ENCODE measurements around the gene RALGAPA2. TPM values are rescaled to one million over a fixed set of nuclear protein-coding genes. Genes with fewer than 3 reads are reported as not detected.

Gene RALGAPA2
- total RNA-seq, 4 donors from 2014 or later = 20.1 to 27.7 (median 23.0) TPM

- Histone ChIP-seq H3K27ac (replicated peaks in 1 of 4) (peak overlapping the region; percentile 29 to 62 (median 43)), H3K27me3 (no peaks in the 10 kb centered on the region), H3K9me3 (no peaks in the 10 kb centered on the region), H3K4me3 (no peak overlapping the region), H3K36me3 (no peaks in the 10 kb centered on the region), H3K4me1 (peaks cover 0 to 15% (median 8%) of the 10 kb centered on the region in 4 donors)
- DNase-seq (ENCODE audit: extremely low spot score) = peak; percentile 57
- no peak for TF ChIP-seq EP300 (IDR thresholded peaks at IDR 0.05)
- TF ChIP-seq CTCF (IDR thresholded peaks at IDR 0.05) = no peak
- no peak for TF ChIP-seq POLR2A (IDR thresholded peaks at IDR 0.05; ENCODE audit: low read depth)
- TF ChIP-seq POLR2AphosphoS5 (IDR thresholded peaks at IDR 0.05) = no peak
- WGBS = 67% methylated on average over 11 of the region's 11 CpGs
- intact Hi-C loops (cut with DNase I) = no loop called here
Measured at GRCh38 chr20:20731000-20731944, 18.8 kb upstream of the RALGAPA2 start.

GRCh38 chr20:20729563-20729962 is 17.1 kb upstream of the RALGAPA2 start:
- H3K27ac ChIP-seq (replicated peaks in 1 of 4) = no peak overlapping the region
- no peaks in the 10 kb centered on the region for H3K9me3 ChIP-seq
- no peak for TF ChIP-seq CTCF (IDR thresholded peaks at IDR 0.05)
- TF ChIP-seq POLR2A (IDR thresholded peaks at IDR 0.05; ENCODE audit: low read depth) = no peak
- TF ChIP-seq POLR2AphosphoS5 (IDR thresholded peaks at IDR 0.05) = no peak
- no peak for TF ChIP-seq EP300 (IDR thresholded peaks at IDR 0.05)
- peaks cover 0 to 15% (median 8%) of the 10 kb centered on the region in 4 donors for H3K4me1 ChIP-seq
- 100% methylated on average over 3 of the region's 3 CpGs for WGBS
- no peak overlapping the region for H3K4me3 ChIP-seq
- DNase-seq (ENCODE audit: extremely low spot score) = no peak
- intact Hi-C loops (cut with DNase I) = no loop called here
- no peaks in the 10 kb centered on the region for H3K36me3 ChIP-seq
- H3K27me3 ChIP-seq = no peaks in the 10 kb centered on the region

GRCh38 chr20:20721489-20721888 is 9.0 kb upstream of the RALGAPA2 start:
- H3K27ac ChIP-seq (replicated peaks in 1 of 4) = no peak overlapping the region
- no peak for TF ChIP-seq POLR2AphosphoS5 (IDR thresholded peaks at IDR 0.05)
- TF ChIP-seq EP300 (IDR thresholded peaks at IDR 0.05) = no peak
- no peak for TF ChIP-seq POLR2A (IDR thresholded peaks at IDR 0.05; ENCODE audit: low read depth)
- no peak for TF ChIP-seq CTCF (IDR thresholded peaks at IDR 0.05)
- intact Hi-C loops (cut with DNase I) = no loop called here
- no peak for DNase-seq (ENCODE audit: extremely low spot score)
- no peak overlapping the region for H3K4me3 ChIP-seq
- H3K27me3 ChIP-seq = no peaks in the 10 kb centered on the region
- no peaks in the 10 kb centered on the region for H3K9me3 ChIP-seq
- H3K4me1 ChIP-seq = no peaks in the 10 kb centered on the region
- no peaks in the 10 kb centered on the region for H3K36me3 ChIP-seq
- 95% methylated on average over 4 of the region's 4 CpGs for WGBS

- DNase-seq (ENCODE audit: extremely low spot score) = no peak
- H3K4me3 ChIP-seq = no peak overlapping the region
- H3K27me3 ChIP-seq = no peaks in the 10 kb centered on the region
- 90% methylated on average over 1 of the region's 1 CpG for WGBS
- H3K9me3 ChIP-seq = no peaks in the 10 kb centered on the region
- TF ChIP-seq POLR2AphosphoS5 (IDR thresholded peaks at IDR 0.05) = no peak
- TF ChIP-seq CTCF (IDR thresholded peaks at IDR 0.05) = no peak
- no peaks in the 10 kb centered on the region for H3K36me3 ChIP-seq
- H3K27ac ChIP-seq (replicated peaks in 1 of 4) = no peak overlapping the region
- no peaks in the 10 kb centered on the region for H3K4me1 ChIP-seq
- intact Hi-C loops (cut with DNase I) = no loop called here
Measured at GRCh38 chr20:20720158-20720557, 7.7 kb upstream of the RALGAPA2 start.

Data from esophagus muscularis mucosa (tissue), 4 donors.